Measurements from ENCODE around the gene NXF1. TPM values are rescaled to one million over a fixed set of nuclear protein-coding genes. Genes with fewer than 3 reads are reported as not detected.

Gene NXF1
- total RNA-seq: 100 to 1,000 TPM in 1 of 2 donors, 10 to 100 TPM in 1; 82.9 to 109 TPM

- ATAC-seq (ENCODE audit: insufficient number of reproducible peaks, low FRiP score, low read depth) (peak; percentile 89), DNase-seq (ENCODE audit: low spot score) (peak; percentile 72)
- H3K9me3 ChIP-seq: no peaks in the 10 kb centered on the region
- H3K36me3 ChIP-seq: peaks cover 25% of the 10 kb centered on the region
- peaks cover 13 to 28% of the 10 kb centered on the region in 2 donors for H3K4me1 ChIP-seq (ENCODE audit: control insufficient read depth in 1 of 2, low read depth in 2 of 2)
- no peaks in the 10 kb centered on the region for H3K27me3 ChIP-seq (replicated peaks; ENCODE audit: insufficient read depth)
- TF ChIP-seq CTCF (IDR thresholded peaks at IDR 0.05): no peak
- peak within 1 kb of the TSS; percentile 86 to 94 for H3K27ac ChIP-seq
- peak within 1 kb of the TSS; percentile 98 for H3K4me3 ChIP-seq
These were observed at the start of gene NXF1 for GRCh38 chr11:62805076-62805892. TSS of gene NXF1 (minus strand) at chr11:62805440. CDS start at chr11:62805356, 84 bp downstream.

- Histone ChIP-seq H3K9me3 (no peaks in the 10 kb centered on the region), H3K27ac (no peak overlapping the region), H3K4me3 (peak overlapping the region; percentile 97), H3K4me1 (ENCODE audit: control insufficient read depth in 1 of 2, low read depth in 2 of 2) (peaks cover 19 to 26% of the 10 kb centered on the region in 2 donors), H3K27me3 (replicated peaks; ENCODE audit: insufficient read depth) (no peaks in the 10 kb centered on the region), H3K36me3 (peaks cover 24% of the 10 kb centered on the region)
- no peak for DNase-seq (ENCODE audit: low spot score)
- TF ChIP-seq CTCF (IDR thresholded peaks at IDR 0.05): no peak
- ATAC-seq (ENCODE audit: insufficient number of reproducible peaks, low FRiP score, low read depth): no peak
These were observed 49.0 kb upstream of the NXF1 start for GRCh38 chr11:62854013-62854824.

GRCh38 chr11:62853279-62853965, 48.2 kb upstream of the NXF1 start:
- no peak for TF ChIP-seq CTCF (IDR thresholded peaks at IDR 0.05)
- no peaks in the 10 kb centered on the region for H3K9me3 ChIP-seq
- H3K27ac ChIP-seq: no peak overlapping the region
- H3K4me3 ChIP-seq: no peak overlapping the region
- peaks cover 24% of the 10 kb centered on the region for H3K36me3 ChIP-seq
- DNase-seq (ENCODE audit: low spot score): no peak
- H3K4me1 ChIP-seq (ENCODE audit: control insufficient read depth in 1 of 2, low read depth in 2 of 2): peaks cover 19 to 26% of the 10 kb centered on the region in 2 donors
- no peak for ATAC-seq (ENCODE audit: insufficient number of reproducible peaks, low FRiP score, low read depth)
- no peaks in the 10 kb centered on the region for H3K27me3 ChIP-seq (replicated peaks; ENCODE audit: insufficient read depth)

- Histone ChIP-seq H3K27ac (no peak overlapping the region), H3K4me1 (ENCODE audit: control insufficient read depth in 1 of 2, low read depth in 2 of 2) (peaks cover 19 to 26% of the 10 kb centered on the region in 2 donors), H3K36me3 (peaks cover 24% of the 10 kb centered on the region), H3K9me3 (no peaks in the 10 kb centered on the region), H3K4me3 (no peak overlapping the region), H3K27me3 (replicated peaks; ENCODE audit: insufficient read depth) (no peaks in the 10 kb centered on the region)
- DNase-seq (ENCODE audit: low spot score) (no peak), ATAC-seq (ENCODE audit: insufficient number of reproducible peaks, low FRiP score, low read depth) (no peak)
- no peak for TF ChIP-seq CTCF (IDR thresholded peaks at IDR 0.05)
These were observed 47.4 kb upstream of the NXF1 start for GRCh38 chr11:62852523-62853188.

All from thoracic aorta (tissue), 2 donors.